ENCODE data around the gene NOXO1.

NOXO1 gene

GRCh38 chr16:1938316-1938715 lies 43.0 kb downstream of the NOXO1 start:
- in situ Hi-C loops (cut with MboI; ENCODE audit: low sequenced_read_pairs, unreplicated experiment) = loop anchor here (10.0 kb wide), 1 partner anchor 74 kb away; no protein-coding TSS in a partner anchor
- DNase-seq (ENCODE audit: low spot score) = no peak
- no peak for TF ChIP-seq CTCF (IDR thresholded peaks at IDR 0.05; ENCODE audit: borderline replicate concordance, control extremely low read depth, extremely low read depth, insufficient read depth, missing control alignments)

GRCh38 chr16:1936945-1937479 lies 44.3 kb downstream of the NOXO1 start:
- in situ Hi-C loops (cut with MboI; ENCODE audit: low sequenced_read_pairs, unreplicated experiment) = loop anchor here (10.0 kb wide), 1 partner anchor 72 kb away; no protein-coding TSS in a partner anchor

GRCh38 chr16:1933097-1933661 lies 48.1 kb downstream of the NOXO1 start:
- TF ChIP-seq CTCF (IDR thresholded peaks at IDR 0.05; ENCODE audit: borderline replicate concordance, control extremely low read depth, extremely low read depth, insufficient read depth, missing control alignments) = no peak
- no peak for DNase-seq (ENCODE audit: low spot score)
- in situ Hi-C loops (cut with MboI; ENCODE audit: low sequenced_read_pairs, unreplicated experiment) = loop anchor here (10.0 kb wide), 1 partner anchor 68 kb away; no protein-coding TSS in a partner anchor

More at GRCh38 chr16:1936945-1937479, 44.3 kb downstream of the NOXO1 start:
- TF ChIP-seq CTCF (IDR thresholded peaks at IDR 0.05; ENCODE audit: borderline replicate concordance, control extremely low read depth, extremely low read depth, insufficient read depth, missing control alignments) = no peak
- no peak for DNase-seq (ENCODE audit: low spot score)

GRCh38 chr16:1932050-1933028 lies 48.9 kb downstream of the NOXO1 start:
- DNase-seq (ENCODE audit: low spot score) = no peak
- in situ Hi-C loops (cut with MboI; ENCODE audit: low sequenced_read_pairs, unreplicated experiment) = loop anchor here (10.0 kb wide), 1 partner anchor 68 kb away; no protein-coding TSS in a partner anchor
- no peak for TF ChIP-seq CTCF (IDR thresholded peaks at IDR 0.05; ENCODE audit: borderline replicate concordance, control extremely low read depth, extremely low read depth, insufficient read depth, missing control alignments)

GRCh38 chr16:1930338-1930720 lies 50.9 kb downstream of the NOXO1 start:
- no peak for DNase-seq (ENCODE audit: low spot score)
- no peak for TF ChIP-seq CTCF (IDR thresholded peaks at IDR 0.05; ENCODE audit: borderline replicate concordance, control extremely low read depth, extremely low read depth, insufficient read depth, missing control alignments)
- in situ Hi-C loops (cut with MboI; ENCODE audit: low sequenced_read_pairs, unreplicated experiment) = loop anchor here (10.0 kb wide), 1 partner anchor 66 kb away; no protein-coding TSS in a partner anchor

All from GM13976 (cell line).